Activated CD4-positive, alpha-beta memory T cell treated with anti-CD3 and anti-CD28 coated beads for 36 hours (primary cell): ENCODE data around the gene ARMC12. TPM values are rescaled to one million over a fixed set of nuclear protein-coding genes. Genes with fewer than 3 reads are reported as not detected.

Experiments
- CTCF ChIA-PET: fragments of 350-600 bp; sonication (Branson Sonifier 250); formaldehyde crosslinking; loops from one replicate; lab custom pipeline; 2021; ENCODE audit warnings: antibody characterized with exemption, inconsistent platforms; lab: Charles Lee
- POLR2A ChIA-PET: fragments of 350-600 bp; sonication (Branson Sonifier 250); formaldehyde crosslinking; loops from one replicate; lab custom pipeline; 2021; ENCODE audit warnings: antibody characterized with exemption; lab: Charles Lee
- DNase-seq: peaks from one replicate; pipeline ENCODE4 v3.0.0-alpha.2; 2020
- H3K27ac Mint-ChIP-seq: one replicate; pipeline ENCODE4 v1.8.0; 2021; ENCODE audit warnings: mixed read lengths
- H3K27me3 Mint-ChIP-seq: one replicate; pipeline ENCODE4 v1.8.0; 2021; ENCODE audit warnings: mixed read lengths
- H3K36me3 Mint-ChIP-seq: one replicate; pipeline ENCODE4 v1.8.0; 2021; ENCODE audit warnings: mixed read lengths
- H3K4me1 Mint-ChIP-seq: one replicate; pipeline ENCODE4 v1.8.0; 2021; ENCODE audit warnings: low read depth, mixed read lengths
- H3K4me3 Mint-ChIP-seq: one replicate; pipeline ENCODE4 v1.8.0; 2021; ENCODE audit warnings: mild to moderate bottlenecking, mixed read lengths
- H3K9me3 Mint-ChIP-seq: one replicate; pipeline ENCODE4 v1.8.0; 2021; ENCODE audit warnings: mixed read lengths
- intact Hi-C: fragments of 100-400 bp; cut with micrococcal nuclease; formaldehyde crosslinking; loops from one replicate; pipeline ENCODE4 v1.15.1; 2023
- total RNA-seq, 2 experiments: library from RNA; stranded (reverse); gene quantifications; one replicate each; pipeline ENCODE4 v1.2.3, GENCODE V29; 2021

The ARMC12 gene
- total RNA-seq, 2 experiments from 2014 or later, result 1.5 to 1.6 TPM

DNA sequence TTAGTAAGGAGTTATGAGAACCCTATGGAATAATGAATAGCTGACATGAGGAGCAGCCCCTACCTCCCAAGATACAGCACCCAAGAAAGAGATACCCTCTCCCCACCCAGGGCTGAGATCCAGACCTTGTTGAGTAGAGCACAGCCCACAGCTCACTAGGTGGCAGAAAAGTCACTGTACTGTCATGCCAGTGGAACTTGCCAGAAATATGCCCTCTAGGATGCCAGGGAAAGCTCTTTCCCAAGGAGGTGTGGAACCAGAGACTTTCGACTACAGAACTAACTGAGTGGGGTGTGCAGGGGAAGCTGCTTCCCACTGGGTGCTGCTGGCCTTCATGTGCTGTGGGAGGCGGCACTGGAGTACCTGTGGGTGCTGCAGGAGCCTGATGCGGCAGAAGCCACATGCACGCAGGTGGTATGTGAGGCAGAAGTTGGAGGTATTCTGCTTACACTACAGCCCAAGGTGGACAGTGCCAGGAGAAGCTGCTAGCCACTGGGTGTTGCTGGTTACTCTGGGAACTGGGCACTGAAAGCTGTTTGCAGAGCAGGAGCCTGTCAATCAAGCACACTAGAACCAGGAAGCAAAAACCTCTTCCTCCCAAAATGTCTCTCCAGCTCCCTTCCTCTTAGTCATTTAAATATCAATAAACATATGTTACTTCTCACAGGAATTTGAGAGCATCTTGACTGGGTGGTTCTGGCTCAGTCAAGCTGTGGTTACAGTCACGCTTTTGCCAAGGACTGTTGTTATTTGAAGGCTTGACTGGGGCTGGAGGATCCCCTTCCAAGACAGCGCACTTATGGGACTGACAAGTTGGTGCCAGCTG lies 17.8 kb downstream of the ARMC12 start:
- no peak for DNase-seq

DNA sequence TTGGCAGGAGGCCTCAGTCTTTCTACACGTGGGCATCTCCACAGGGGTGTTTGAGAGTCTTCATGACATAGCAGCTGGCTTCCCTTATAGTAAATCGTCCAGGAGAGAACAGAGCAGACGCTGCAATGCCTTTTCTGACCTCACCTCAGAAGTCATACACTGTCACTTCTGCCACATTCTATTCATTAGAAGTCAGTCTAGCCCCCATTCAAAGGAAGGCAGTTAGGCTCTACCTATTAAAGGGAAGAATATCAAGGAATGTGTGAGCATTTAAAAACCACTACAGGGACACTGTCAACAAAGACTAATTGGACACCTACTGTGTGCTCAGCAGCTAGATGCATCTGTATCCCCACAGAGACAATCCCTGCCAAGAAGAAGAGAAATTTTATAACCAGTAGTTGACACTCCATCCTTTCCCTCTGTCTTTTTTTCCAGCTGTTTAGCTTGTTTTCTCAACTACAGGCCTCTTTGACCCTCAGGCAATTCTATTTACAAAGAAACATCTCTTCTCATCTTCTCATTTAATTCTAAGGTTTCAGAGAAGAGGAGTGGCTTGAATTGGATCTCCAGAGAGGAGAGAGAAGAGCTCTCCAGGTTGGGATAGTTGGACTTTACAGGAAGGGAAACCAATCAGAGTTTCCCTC lies 18.6 kb downstream of the ARMC12 start:
- H3K4me1 Mint-ChIP-seq, result peaks cover 19% of the 10 kb centered on the region
- no peaks in the 10 kb centered on the region for H3K36me3 Mint-ChIP-seq
- no peak overlapping the region for H3K4me3 Mint-ChIP-seq
- ChIA-PET CTCF (interaction anchor here (1.4 to 1.9 kb wide), 4 partner anchors 171 to 233 kb away, joined by 3 to 5 read pairs (median 4); no protein-coding TSS in a partner anchor), POLR2A (no interaction called here)
- H3K27ac Mint-ChIP-seq, result no peak overlapping the region
- no peaks in the 10 kb centered on the region for H3K9me3 Mint-ChIP-seq
- no peak for DNase-seq
- peaks cover 15% of the 10 kb centered on the region for H3K27me3 Mint-ChIP-seq
- intact Hi-C loops, result loop anchor here (10.0 kb wide), 1 partner anchor 199 kb away; no protein-coding TSS in a partner anchor

More for the DNA sequence above, 17.8 kb downstream of the ARMC12 start:
- Mint-ChIP-seq H3K36me3 (no peaks in the 10 kb centered on the region), H3K27me3 (peaks cover 11% of the 10 kb centered on the region), H3K4me1 (peaks cover 22% of the 10 kb centered on the region), H3K27ac (no peak overlapping the region), H3K9me3 (no peaks in the 10 kb centered on the region), H3K4me3 (no peak overlapping the region)
- intact Hi-C loops, result loop anchor here (10.0 kb wide), 1 partner anchor 200 kb away; no protein-coding TSS in a partner anchor
- ChIA-PET CTCF (interaction anchor here (1.4 to 1.9 kb wide), 4 partner anchors 170 to 232 kb away, joined by 3 to 5 read pairs (median 4); no protein-coding TSS in a partner anchor), POLR2A (no interaction called here)

DNA sequence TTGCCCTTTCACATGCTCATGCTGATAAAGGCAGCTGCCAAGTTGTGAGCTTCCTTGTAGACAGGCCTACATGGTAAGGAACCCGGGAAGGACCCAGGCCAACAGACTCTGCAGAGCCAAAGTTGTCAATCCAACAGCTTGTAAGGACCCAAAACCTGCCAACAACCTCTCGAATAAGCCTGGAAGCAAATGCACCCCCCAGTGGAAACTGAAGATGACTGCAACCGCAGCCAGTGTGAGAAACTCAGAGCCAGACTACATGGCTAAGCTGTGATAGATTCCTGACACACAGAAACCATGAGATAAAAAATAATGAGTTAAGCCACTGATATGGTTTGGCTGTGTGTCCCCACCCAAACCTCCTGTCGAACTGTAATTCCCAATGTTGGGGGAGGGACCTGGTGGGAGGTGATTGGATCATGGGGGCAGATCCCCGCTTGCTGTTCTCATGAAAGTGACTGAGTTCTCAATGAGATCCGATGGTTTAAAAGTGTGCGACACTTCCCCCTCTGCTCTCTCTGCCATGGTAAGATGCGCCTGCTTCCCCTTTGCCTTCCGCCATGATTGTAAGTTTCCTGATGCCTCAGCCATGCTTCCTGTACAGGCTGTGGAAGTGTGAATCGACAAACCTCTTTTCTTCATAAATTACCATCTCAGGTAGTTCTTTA lies 20.8 kb downstream of the ARMC12 start:
- H3K9me3 Mint-ChIP-seq, result no peaks in the 10 kb centered on the region
- intact Hi-C loops, result loop anchor here (10.0 kb wide), 1 partner anchor 197 kb away; no protein-coding TSS in a partner anchor
- CTCF ChIA-PET, result interaction anchor here (0.6 to 1.4 kb wide), 5 partner anchors 22 to 554 kb away, joined by 3 read pairs; no protein-coding TSS in a partner anchor
- no peak overlapping the region for H3K27ac Mint-ChIP-seq
- peak; percentile 31 for DNase-seq
- POLR2A ChIA-PET, result no interaction called here
- H3K27me3 Mint-ChIP-seq, result peaks cover 25% of the 10 kb centered on the region
- no peaks in the 10 kb centered on the region for H3K36me3 Mint-ChIP-seq
- H3K4me3 Mint-ChIP-seq, result no peak overlapping the region
- no peaks in the 10 kb centered on the region for H3K4me1 Mint-ChIP-seq

DNA sequence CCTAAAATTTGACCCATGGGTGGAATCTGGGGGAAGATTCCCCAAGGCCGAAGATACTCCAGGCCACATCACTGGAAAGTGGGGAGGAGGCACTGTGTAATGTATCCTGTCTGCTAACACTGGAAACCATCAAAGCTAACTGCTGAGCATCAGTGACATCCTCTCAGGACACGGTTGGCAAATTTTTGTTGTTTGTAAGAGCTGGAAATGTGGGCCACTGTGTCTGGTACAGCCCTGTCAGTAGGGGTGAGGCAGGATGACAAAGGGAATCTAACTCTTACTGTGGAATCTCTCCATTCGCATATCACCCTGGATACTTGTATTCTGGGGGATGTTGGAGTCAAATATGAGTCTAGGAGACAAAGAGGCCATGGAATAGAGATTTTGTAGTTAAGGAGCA lies 22.6 kb downstream of the ARMC12 start:
- H3K36me3 Mint-ChIP-seq, result no peaks in the 10 kb centered on the region
- intact Hi-C loops, result loop anchor here (10.0 kb wide), 1 partner anchor 195 kb away; no protein-coding TSS in a partner anchor
- peaks cover 44% of the 10 kb centered on the region for H3K27me3 Mint-ChIP-seq
- CTCF ChIA-PET, result no interaction called here
- POLR2A ChIA-PET, result no interaction called here
- H3K27ac Mint-ChIP-seq, result no peak overlapping the region
- no peak overlapping the region for H3K4me3 Mint-ChIP-seq
- H3K4me1 Mint-ChIP-seq, result peaks cover 8% of the 10 kb centered on the region
- no peak for DNase-seq
- no peaks in the 10 kb centered on the region for H3K9me3 Mint-ChIP-seq

DNA sequence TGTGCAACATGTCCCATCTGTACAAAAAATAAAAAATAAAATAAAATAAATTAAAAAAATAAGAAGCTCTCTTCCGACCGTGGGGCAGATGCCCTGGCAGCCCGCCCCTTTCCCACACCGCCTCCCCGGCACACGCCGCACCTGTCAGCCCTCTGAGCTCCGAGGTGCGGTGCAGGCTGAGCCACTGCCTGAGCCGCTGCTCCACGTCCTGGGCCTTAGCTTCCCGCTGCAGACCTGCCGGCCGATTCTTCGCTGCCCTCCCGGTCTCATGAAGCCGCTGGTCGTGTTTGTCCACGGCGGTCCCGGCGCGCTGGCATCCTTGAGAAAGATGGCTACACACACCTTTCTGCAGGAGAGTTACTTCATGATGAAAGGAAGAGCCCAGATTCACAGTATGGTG lies 28.9 kb downstream of the ARMC12 start:
- no peaks in the 10 kb centered on the region for H3K36me3 Mint-ChIP-seq
- peaks cover 29% of the 10 kb centered on the region for H3K27me3 Mint-ChIP-seq
- no peaks in the 10 kb centered on the region for H3K9me3 Mint-ChIP-seq
- POLR2A ChIA-PET, result no interaction called here
- H3K27ac Mint-ChIP-seq, result no peak overlapping the region
- peaks cover 8% of the 10 kb centered on the region for H3K4me1 Mint-ChIP-seq
- DNase-seq, result no peak
- intact Hi-C loops, result no loop called here
- no peak overlapping the region for H3K4me3 Mint-ChIP-seq
- CTCF ChIA-PET, result no interaction called here

DNA sequence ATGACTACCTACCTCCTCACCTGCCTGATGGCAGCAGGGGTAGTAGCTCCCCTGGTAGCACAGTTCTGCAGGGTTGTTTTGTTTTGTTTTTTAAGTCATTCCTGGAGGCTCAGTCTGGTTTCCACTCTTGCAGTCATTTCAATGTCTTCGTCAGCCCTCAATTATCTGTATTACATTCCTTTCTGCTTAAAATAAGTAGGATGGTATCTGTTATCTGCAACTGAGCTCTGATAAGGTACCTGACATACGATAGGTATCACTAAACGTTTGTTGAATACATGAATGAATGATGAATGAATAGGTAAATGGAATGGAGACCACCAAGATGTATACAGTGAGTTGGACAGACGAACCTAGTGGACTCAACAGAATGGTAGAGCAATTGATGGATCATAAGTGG lies 32.4 kb downstream of the ARMC12 start:
- H3K27ac Mint-ChIP-seq, result no peak overlapping the region
- intact Hi-C loops, result no loop called here
- H3K36me3 Mint-ChIP-seq, result no peaks in the 10 kb centered on the region
- ChIA-PET POLR2A (no interaction called here), CTCF (no interaction called here)
- no peak overlapping the region for H3K4me3 Mint-ChIP-seq
- H3K27me3 Mint-ChIP-seq, result peaks cover 8% of the 10 kb centered on the region
- H3K9me3 Mint-ChIP-seq, result no peaks in the 10 kb centered on the region
- H3K4me1 Mint-ChIP-seq, result peaks cover under 1% of the 10 kb centered on the region
- no peak for DNase-seq

DNA sequence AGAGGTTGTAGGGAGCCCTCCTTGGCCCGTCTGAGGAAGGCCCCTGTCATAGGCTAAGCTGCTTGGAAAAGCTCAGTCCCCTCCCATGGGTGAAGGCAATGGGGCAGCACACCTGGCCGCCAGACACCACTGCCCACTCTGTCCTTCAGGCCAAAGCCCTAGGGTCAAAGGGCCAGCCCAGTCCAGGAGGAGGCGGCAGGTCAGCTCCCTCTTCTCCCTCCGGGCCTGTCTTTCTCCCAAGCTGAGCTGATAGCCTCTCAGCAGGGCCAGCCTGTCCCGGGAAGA lies 34.5 kb downstream of the ARMC12 start:
- no peaks in the 10 kb centered on the region for H3K9me3 Mint-ChIP-seq
- no peak overlapping the region for H3K27ac Mint-ChIP-seq
- H3K27me3 Mint-ChIP-seq, result peaks cover 15% of the 10 kb centered on the region
- H3K36me3 Mint-ChIP-seq, result no peaks in the 10 kb centered on the region
- ChIA-PET CTCF (no interaction called here), POLR2A (no interaction called here)
- DNase-seq, result no peak
- H3K4me1 Mint-ChIP-seq, result no peaks in the 10 kb centered on the region
- intact Hi-C loops, result no loop called here
- H3K4me3 Mint-ChIP-seq, result no peak overlapping the region

DNA sequence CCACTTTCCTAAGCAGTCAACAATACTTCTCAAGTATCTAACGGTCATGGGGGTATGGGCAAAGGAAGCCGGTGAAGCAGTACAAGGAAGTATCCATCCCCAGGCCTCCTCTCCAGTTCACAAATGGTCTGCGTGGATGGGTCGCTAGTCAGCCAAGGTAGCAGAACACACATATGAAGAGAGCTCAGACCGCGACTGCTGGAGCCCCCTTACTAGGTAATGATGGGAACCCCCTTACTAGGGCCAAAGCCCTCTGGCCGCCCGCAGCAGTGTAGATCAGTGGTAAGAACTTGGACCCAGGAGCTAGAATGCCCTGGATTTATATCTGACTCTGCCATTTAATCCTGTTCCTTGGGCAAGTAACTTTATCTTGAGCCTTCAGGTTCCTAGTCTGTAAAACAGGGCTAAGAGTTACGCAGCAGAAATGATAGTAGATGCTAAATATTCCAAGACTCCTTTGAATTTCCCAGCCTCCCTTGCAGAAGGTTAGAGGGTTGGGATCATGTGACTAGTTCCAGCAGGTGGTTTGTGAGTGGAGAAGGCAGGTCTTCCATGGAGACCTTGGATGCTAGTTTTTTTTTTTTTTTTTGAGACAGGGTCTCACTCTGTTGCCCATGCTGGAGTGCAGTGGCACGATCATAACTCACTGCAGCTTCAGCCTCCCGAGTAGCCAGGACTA lies 37.4 kb downstream of the ARMC12 start:
- Mint-ChIP-seq H3K4me1 (peaks cover 5% of the 10 kb centered on the region), H3K27ac (no peak overlapping the region), H3K4me3 (no peak overlapping the region), H3K9me3 (no peaks in the 10 kb centered on the region), H3K27me3 (peaks cover 25% of the 10 kb centered on the region), H3K36me3 (no peaks in the 10 kb centered on the region)
- ChIA-PET POLR2A (interaction anchor here (0.9 kb wide), 1 partner anchor 18 kb away, joined by 3 read pairs; no protein-coding TSS in a partner anchor), CTCF (no interaction called here)
- intact Hi-C loops, result no loop called here
- no peak for DNase-seq

DNA sequence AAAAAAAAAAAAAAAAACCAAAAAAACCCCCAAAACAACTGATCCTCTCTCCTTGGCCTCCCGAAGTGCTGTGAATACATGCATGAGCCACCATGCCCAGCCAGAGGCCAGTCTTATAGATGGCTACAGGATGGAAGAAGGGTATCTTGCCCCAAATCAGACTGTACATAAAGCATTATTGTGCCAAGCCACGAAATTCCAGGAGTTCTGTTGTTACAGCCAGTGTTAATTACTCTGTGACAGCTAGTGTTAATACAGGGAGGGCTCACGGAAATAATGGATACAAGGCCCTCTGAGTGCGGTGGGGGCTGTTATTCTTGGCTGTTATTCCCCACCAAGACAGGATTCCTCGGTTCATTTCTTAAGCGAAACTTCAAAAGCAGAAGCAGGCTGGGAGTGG lies 38.2 kb downstream of the ARMC12 start:
- Mint-ChIP-seq H3K27me3 (peaks cover 25% of the 10 kb centered on the region), H3K9me3 (no peaks in the 10 kb centered on the region), H3K27ac (no peak overlapping the region), H3K4me3 (no peak overlapping the region), H3K36me3 (no peaks in the 10 kb centered on the region), H3K4me1 (peaks cover 5% of the 10 kb centered on the region)
- ChIA-PET CTCF (no interaction called here), POLR2A (interaction anchor here (0.9 kb wide), 1 partner anchor 17 kb away, joined by 3 read pairs; no protein-coding TSS in a partner anchor)
- DNase-seq, result no peak
- intact Hi-C loops, result no loop called here

DNA sequence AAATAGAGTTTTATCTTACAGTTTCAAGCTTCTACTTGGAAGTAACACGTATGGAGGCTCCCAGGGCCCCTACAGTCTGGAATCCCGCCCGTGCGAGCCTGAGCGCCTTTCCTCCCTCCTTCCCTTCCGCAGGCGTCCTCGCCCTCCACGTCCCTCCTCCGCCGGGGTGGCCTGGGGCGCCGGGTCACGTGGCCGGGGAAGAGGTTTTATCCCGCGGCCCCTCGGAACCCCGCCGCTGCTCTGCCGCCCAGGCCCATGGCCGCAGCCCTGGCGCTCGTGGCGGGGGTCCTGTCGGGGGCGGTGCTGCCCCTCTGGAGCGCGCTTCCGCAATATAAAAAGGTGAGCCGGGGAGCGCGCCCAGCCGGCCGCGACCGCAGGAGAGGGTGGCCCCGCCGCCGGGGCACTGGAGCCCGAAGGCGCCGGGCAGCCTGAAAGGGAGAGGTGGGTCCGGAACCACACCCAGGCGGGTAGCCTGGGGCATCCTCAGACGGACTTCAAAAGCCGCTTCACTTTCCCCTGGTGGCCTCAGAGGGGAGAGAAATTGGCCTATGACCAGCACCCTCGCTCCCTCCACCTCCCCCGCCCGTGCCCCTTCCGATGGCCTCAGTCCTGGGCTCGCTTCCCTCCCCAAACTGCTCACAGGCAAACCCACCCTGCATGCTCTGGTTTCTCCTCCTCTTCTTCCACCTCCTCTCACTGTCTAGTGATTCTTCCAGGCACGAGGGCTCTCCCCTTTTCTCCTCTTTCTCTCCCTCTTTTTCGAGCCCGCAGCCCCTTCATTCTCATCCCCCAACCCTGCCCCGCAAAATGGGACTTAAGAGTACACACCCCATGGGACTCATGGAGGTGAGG lies 39.8 kb downstream of the ARMC12 start, which contains the start of gene CLPSL2:
CLPSL2 (plus strand) TSS at position 235 of the 852 bp plus-strand sequence; CDS start at position 256, 21 bp downstream.
- intact Hi-C loops, result no loop called here
- ChIA-PET POLR2A (no interaction called here), CTCF (no interaction called here)
- Mint-ChIP-seq H3K27ac (no peak within 1 kb of the TSS), H3K4me1 (peaks cover 5% of the 10 kb centered on the region), H3K36me3 (no peaks in the 10 kb centered on the region), H3K4me3 (peak within 1 kb of the TSS; percentile 35), H3K27me3 (peaks cover 25% of the 10 kb centered on the region), H3K9me3 (no peaks in the 10 kb centered on the region)
- no peak for DNase-seq
